WTC11 (cell line): ENCODE results near the gene ZNF488. TPM values are rescaled to one million over a fixed set of nuclear protein-coding genes. Genes with fewer than 3 reads are reported as not detected.

Source experiments
- ATAC-seq: fragments of 200-7000 bp; cut with Tn5 transposase; 2 replicates; pipeline ENCODE4 v1.10.0; 2021; ENCODE audit warnings: mild to moderate bottlenecking, moderate library complexity
- CTCF ChIA-PET: fragments of 300-600 bp; sonication (Branson Sonifier 250); formaldehyde crosslinking; loops from one replicate; lab custom pipeline; 2021; ENCODE audit warnings: antibody characterized with exemption; lab: Charles Lee
- POLR2A ChIA-PET: fragments of 350-600 bp; sonication (Branson Sonifier 250); formaldehyde crosslinking; loops from one replicate; lab custom pipeline; 2021; ENCODE audit warnings: antibody characterized with exemption; lab: Charles Lee
- DNase-seq: peaks from one replicate; pipeline ENCODE4 v3.0.0; 2021; ENCODE audit warnings: low spot score
- H3K27ac Mint-ChIP-seq: 2 replicates; pipeline ENCODE4 v1.8.0; 2021; ENCODE audit warnings: mixed read lengths
- H3K27me3 Mint-ChIP-seq: 2 replicates; pipeline ENCODE4 v1.8.0; 2021; ENCODE audit warnings: low read depth, mild to moderate bottlenecking, moderate library complexity, mixed read lengths
- H3K36me3 Mint-ChIP-seq: 2 replicates; pipeline ENCODE4 v1.8.0; 2021; ENCODE audit warnings: mixed read lengths
- H3K4me1 Mint-ChIP-seq: 2 replicates; pipeline ENCODE4 v1.8.0; 2022; ENCODE audit warnings: mixed read lengths
- H3K4me3 Mint-ChIP-seq: 2 replicates; pipeline ENCODE4 v1.8.0; 2021; ENCODE audit warnings: mild to moderate bottlenecking, moderate library complexity, mixed read lengths
- H3K9me3 Mint-ChIP-seq: 2 replicates; pipeline ENCODE4 v1.8.0; 2021; ENCODE audit warnings: mixed read lengths
- ATF1 ChIP-seq: sonication (generic); formaldehyde crosslinking; IDR thresholded peaks from 2 replicates; pipeline ENCODE4 v1.8.1; 2023; ENCODE audit warnings: mild to moderate bottlenecking, moderate library complexity, missing genetic modification reagents
- ATF2 ChIP-seq: sonication (generic); formaldehyde crosslinking; IDR thresholded peaks from 2 replicates; pipeline ENCODE4 v1.8.1; 2022; ENCODE audit warnings: low read depth, missing genetic modification reagents, borderline replicate concordance
- ATF3 ChIP-seq: sonication (generic); formaldehyde crosslinking; conservative IDR thresholded peaks from 2 replicates; pipeline ENCODE4 v1.8.1; 2022; ENCODE audit warnings: mild to moderate bottlenecking, missing genetic modification reagents
- ATF6 ChIP-seq: sonication (generic); formaldehyde crosslinking; IDR thresholded peaks from 2 replicates; pipeline ENCODE4 v1.8.1; 2023; ENCODE audit warnings: mild to moderate bottlenecking, missing genetic modification reagents
- EMX1 ChIP-seq: fragments of 250-450 bp; sonication (Bioruptor Pico); IDR thresholded peaks from 2 replicates; pipeline ENCODE4 v1.8.0; 2021; ENCODE audit warnings: mild to moderate bottlenecking
- FOXP4 ChIP-seq: sonication (generic); formaldehyde crosslinking; IDR thresholded peaks from 2 replicates; pipeline ENCODE4 v1.8.0; 2022; ENCODE audit warnings: mild to moderate bottlenecking, missing genetic modification reagents
- GRHL2 ChIP-seq: fragments of 250-450 bp; sonication (Bioruptor Pico); IDR thresholded peaks from 2 replicates; pipeline ENCODE4 v1.8.0; 2022; ENCODE audit warnings: mild to moderate bottlenecking, moderate library complexity; ENCODE audit not compliant: insufficient replicate concordance, severe bottlenecking
- JAZF1 ChIP-seq: fragments of 250-450 bp; sonication (Bioruptor Pico); IDR thresholded peaks from 2 replicates; pipeline ENCODE4 v1.9.0; 2021; ENCODE audit warnings: moderate library complexity, mild to moderate bottlenecking, inconsistent platforms
- KAT7 ChIP-seq: sonication (generic); formaldehyde crosslinking; IDR thresholded peaks from 2 replicates; pipeline ENCODE4 v1.8.1; 2023; ENCODE audit warnings: missing genetic modification reagents, mild to moderate bottlenecking, borderline replicate concordance
- NFATC4 ChIP-seq: fragments of 250-450 bp; sonication (Bioruptor Pico); IDR thresholded peaks from 2 replicates; pipeline ENCODE4 v1.9.0; 2021; ENCODE audit warnings: mild to moderate bottlenecking
- NFE2L1 ChIP-seq: sonication (generic); formaldehyde crosslinking; IDR thresholded peaks from 2 replicates; pipeline ENCODE4 v1.8.1; 2023; ENCODE audit warnings: missing genetic modification reagents
- NR1H2 ChIP-seq: sonication (generic); formaldehyde crosslinking; IDR thresholded peaks from 2 replicates; pipeline ENCODE4 v1.9.0; 2021; ENCODE audit warnings: mild to moderate bottlenecking, moderate library complexity, missing genetic modification reagents
- OVOL2 ChIP-seq: fragments of 250-450 bp; sonication (Bioruptor Pico); IDR thresholded peaks from 2 replicates; pipeline ENCODE4 v1.9.0; 2021; ENCODE audit warnings: mild to moderate bottlenecking, borderline replicate concordance
- RELA ChIP-seq: sonication (generic); formaldehyde crosslinking; IDR thresholded peaks from 2 replicates; pipeline ENCODE4 v1.8.1; 2022; ENCODE audit warnings: missing genetic modification reagents, mild to moderate bottlenecking, borderline replicate concordance
- TEAD1 ChIP-seq: sonication (generic); formaldehyde crosslinking; IDR thresholded peaks from 2 replicates; pipeline ENCODE4 v1.8.0; 2022; ENCODE audit warnings: mild to moderate bottlenecking, missing genetic modification reagents
- ZNF121 ChIP-seq: sonication (generic); formaldehyde crosslinking; IDR thresholded peaks from 2 replicates; pipeline ENCODE4 v1.8.0; 2023; ENCODE audit warnings: missing genetic modification reagents
- ZNF219 ChIP-seq: sonication (generic); formaldehyde crosslinking; IDR thresholded peaks from 2 replicates; pipeline ENCODE4 v1.8.0; 2023; ENCODE audit warnings: missing genetic modification reagents, mild to moderate bottlenecking, borderline replicate concordance
- ZNF232 ChIP-seq: sonication (generic); formaldehyde crosslinking; IDR thresholded peaks from 2 replicates; pipeline ENCODE4 v1.8.0; 2022; ENCODE audit warnings: mild to moderate bottlenecking, missing genetic modification reagents
- ZNF281 ChIP-seq: sonication (generic); formaldehyde crosslinking; IDR thresholded peaks from 2 replicates; pipeline ENCODE4 v1.8.0; 2023; ENCODE audit warnings: mild to moderate bottlenecking, missing genetic modification reagents
- ZNF416 ChIP-seq: fragments of 250-450 bp; sonication (Bioruptor Pico); IDR thresholded peaks from 2 replicates; pipeline ENCODE4 v1.9.0; 2021; ENCODE audit warnings: mild to moderate bottlenecking, inconsistent platforms
- ZNF425 ChIP-seq: fragments of 250-450 bp; sonication (Bioruptor Pico); conservative IDR thresholded peaks from 2 replicates; pipeline ENCODE4 v1.9.0; 2021; ENCODE audit warnings: mild to moderate bottlenecking
- ZNF512 ChIP-seq: sonication (generic); formaldehyde crosslinking; IDR thresholded peaks from 2 replicates; pipeline ENCODE4 v1.8.1; 2022; ENCODE audit warnings: missing genetic modification reagents, borderline replicate concordance
- total RNA-seq: library from RNA; stranded (reverse); gene quantifications from 3 replicates; pipeline ENCODE4 v1.2.3, GENCODE V29; 2021

The ZNF488 gene
- total RNA-seq, 1 experiment from 2014 or later, result 8.7 TPM

- no peaks in the 10 kb centered on the region for H3K9me3 Mint-ChIP-seq
- H3K36me3 Mint-ChIP-seq, result no peaks in the 10 kb centered on the region
- no peak overlapping the region for H3K27ac Mint-ChIP-seq
- CTCF ChIA-PET, result no interaction called here
- POLR2A ChIA-PET, result no interaction called here
- H3K27me3 Mint-ChIP-seq, result no peaks in the 10 kb centered on the region
- DNase-seq, result no peak
- H3K4me1 Mint-ChIP-seq, result peaks cover 6% of the 10 kb centered on the region
- no peak for ATAC-seq
- TF ChIP-seq ZNF512 (no peak), EMX1 (CRISPR knock-in tag) (no peak), RELA (CRISPR knock-in tag) (no peak), ZNF281 (CRISPR knock-in tag) (no peak), NFE2L1 (CRISPR knock-in tag) (no peak), ZNF232 (CRISPR knock-in tag) (no peak), ATF2 (CRISPR knock-in tag) (no peak), ZNF416 (CRISPR knock-in tag) (no peak)
- H3K4me3 Mint-ChIP-seq, result no peak overlapping the region
Observed at GRCh38 chr10:47409171-47409865, 25.2 kb upstream of the ZNF488 start.

- ChIA-PET POLR2A (no interaction called here), CTCF (no interaction called here)
- no peaks in the 10 kb centered on the region for H3K27me3 Mint-ChIP-seq
- no peaks in the 10 kb centered on the region for H3K9me3 Mint-ChIP-seq
- no peak for DNase-seq
- ATAC-seq, result no peak
- no peak overlapping the region for H3K4me3 Mint-ChIP-seq
- H3K36me3 Mint-ChIP-seq, result no peaks in the 10 kb centered on the region
- peaks cover 13% of the 10 kb centered on the region for H3K4me1 Mint-ChIP-seq
- no peak overlapping the region for H3K27ac Mint-ChIP-seq
- TF ChIP-seq JAZF1 (CRISPR knock-in tag), result no peak
- TF ChIP-seq TEAD1 (CRISPR knock-in tag), result no peak
- no peak for TF ChIP-seq NFATC4 (CRISPR knock-in tag)
- no peak for TF ChIP-seq ATF3 (CRISPR knock-in tag)
- no peak for TF ChIP-seq KAT7 (CRISPR knock-in tag)
- TF ChIP-seq ATF1 (CRISPR knock-in tag), result no peak
- TF ChIP-seq ZNF425, result no peak
- TF ChIP-seq ZNF219 (CRISPR knock-in tag), result no peak
- no peak for TF ChIP-seq GRHL2
- TF ChIP-seq OVOL2, result no peak
- TF ChIP-seq FOXP4, result no peak
- no peak for TF ChIP-seq ZNF121
- TF ChIP-seq NR1H2, result no peak
- TF ChIP-seq ATF6 (CRISPR knock-in tag), result no peak
Observed at GRCh38 chr10:47408606-47409005, 24.5 kb upstream of the ZNF488 start.
